OCI-M1 (cell line): ENCODE results near the gene FOXG1.

ENCODE experiments used
- DNase-seq: peaks from one replicate; lab custom pipeline; 2025; lab: John Stamatoyannopoulos, UW

Gene FOXG1

DNA sequence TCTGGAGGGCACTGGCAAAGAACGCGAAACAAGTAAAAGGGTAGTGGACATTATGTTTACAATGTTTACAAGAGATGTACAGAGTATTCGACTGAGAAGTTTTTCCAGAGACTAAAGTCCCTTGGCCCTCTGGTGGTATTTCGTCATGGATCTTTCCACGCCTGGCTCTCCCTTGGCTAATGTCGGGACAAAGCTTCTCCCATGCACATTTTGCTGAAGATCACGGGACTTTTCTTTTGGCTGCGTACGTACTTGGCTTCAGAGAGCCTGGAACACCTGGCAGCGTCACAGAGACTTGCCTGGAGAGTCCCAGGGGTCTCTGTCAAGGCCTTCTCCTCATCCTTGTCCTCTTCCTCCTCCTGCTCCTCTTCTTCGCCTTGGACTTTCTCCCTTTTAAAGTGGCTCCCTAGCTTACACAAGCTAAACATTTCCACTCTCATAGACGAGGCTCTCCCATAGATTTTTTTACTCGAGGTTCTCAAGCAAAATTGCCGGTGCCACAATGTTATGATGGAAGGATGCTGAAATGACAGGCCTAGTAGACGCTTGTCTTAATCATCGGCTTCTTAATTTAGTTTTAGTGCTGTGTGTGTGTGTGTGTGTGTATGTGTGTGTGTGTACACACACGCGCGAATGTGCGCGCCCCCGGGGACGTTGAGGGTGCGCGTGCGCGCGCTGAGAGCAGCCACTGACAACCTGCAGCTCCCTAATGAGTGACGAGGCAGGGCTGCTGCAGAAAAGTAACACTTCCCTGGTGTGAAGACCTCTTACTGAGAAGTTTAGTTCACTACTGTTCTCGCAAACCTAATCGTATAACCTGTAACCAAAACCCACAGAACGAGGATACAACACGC is 4.9 kb upstream of the FOXG1 start:
- no peak for DNase-seq

DNA sequence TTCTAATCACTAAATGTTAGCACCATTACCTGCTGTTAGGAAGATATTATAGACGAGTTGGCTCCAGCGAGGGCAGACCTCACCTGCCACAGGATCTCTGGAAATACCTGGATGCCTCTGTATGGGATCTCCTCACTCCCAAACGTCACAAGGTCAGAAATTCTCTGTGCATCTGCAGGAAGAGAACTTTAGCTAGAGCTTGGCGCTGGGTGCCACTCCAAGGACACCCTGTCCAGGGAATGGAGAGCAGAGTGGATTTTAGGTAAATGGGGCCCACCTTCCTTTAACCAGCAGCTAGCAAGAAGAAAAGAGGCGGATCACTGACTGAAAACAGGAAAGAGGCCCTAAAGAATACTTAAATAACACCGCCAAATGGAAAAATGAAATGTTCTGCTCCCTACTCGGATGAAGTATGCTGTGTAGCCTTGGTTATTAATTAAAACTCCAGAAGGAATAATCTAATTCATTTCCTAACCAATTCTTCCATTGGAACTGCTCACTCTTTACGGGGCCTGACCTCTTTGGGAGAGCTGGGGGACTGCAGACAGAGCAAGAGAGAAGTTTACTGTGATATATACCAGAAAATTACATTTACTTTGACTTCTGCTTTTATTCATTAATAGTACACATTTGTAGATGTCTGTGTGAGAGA is 4.2 kb upstream of the FOXG1 start:
- no peak for DNase-seq

DNA sequence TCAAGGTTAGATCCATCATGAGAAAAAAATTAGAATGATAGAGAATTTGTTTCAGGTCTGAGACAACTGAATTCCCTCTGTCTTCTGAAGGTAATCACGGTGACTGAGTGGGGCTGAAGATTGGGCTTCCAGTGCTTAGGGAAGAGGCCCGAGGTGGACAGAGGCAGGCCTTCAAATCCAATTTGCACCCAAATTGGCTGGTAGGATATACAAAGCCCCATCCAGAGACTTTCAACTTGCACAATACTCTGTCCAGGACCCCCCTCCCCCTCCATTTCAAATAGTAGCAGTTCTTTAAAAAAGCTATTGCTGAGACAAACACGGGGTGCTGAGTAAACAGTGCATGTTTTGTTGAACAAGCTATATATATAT is 3.6 kb upstream of the FOXG1 start:
- no peak for DNase-seq

DNA sequence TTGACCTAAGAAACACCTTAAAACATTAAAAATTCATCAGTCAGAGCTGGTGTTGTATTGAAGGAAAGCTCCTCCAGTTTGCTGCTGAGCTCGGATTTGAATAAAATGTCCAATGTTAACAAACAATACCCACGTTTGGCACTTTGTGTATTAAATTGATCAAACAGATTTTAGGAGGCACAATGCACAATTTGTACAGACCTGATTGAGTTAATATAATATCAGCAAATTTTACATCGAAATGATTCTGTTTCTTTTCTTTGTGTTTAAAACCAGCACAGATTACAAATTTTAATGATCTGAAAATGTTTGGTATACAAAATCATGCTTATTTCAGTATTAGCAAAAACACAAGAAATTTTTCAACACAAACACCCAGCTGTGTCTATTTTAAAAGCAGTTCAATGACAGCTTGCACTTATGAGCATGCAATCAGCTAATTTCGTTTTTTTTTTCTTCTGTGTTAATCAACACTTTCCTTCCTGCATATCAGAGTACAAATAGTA is 2.8 kb upstream of the FOXG1 start:
- no peak for DNase-seq

DNA sequence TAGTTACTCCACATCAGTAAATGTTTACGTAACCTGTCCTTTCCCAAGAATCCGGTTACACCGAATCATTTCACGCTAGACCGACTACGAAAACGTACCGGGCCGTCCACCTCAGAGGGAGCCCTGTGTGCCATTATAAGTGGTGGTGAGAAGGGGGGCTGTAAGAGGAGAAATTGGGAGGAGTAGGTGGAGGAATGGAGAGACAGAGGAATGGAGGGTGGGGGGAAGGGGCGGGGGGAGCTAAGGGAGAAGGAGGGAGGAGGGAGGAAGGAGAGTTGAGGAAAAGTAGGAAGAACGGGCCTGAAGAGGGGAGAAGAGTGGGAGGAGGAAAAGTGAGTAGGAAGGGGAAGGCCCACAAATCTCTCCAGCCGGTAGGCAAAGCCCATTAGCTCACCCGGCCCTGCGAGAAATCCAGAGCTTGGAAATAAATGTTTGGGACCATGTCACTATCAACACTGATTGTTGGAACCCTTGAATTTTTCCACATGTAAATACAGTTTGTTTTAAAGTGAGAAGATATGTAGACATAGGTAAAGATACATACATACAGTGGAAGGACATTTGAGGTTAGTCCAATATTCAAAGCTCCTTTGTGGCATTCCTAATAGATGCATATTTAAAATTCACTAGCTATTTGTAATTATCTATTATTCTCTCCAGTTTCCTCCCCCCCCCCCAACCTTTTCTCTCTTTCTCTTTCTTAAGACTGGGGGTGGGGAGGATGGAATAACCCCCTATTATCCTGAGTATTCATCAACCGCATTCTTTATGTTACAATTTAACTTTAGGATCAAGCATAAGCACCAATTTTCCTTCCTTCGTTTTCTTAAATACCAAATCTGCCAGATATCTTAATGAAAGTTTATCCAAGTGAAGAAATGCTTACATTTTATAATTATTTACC is 2.1 kb upstream of the FOXG1 start:
- DNase-seq, result no peak

DNA sequence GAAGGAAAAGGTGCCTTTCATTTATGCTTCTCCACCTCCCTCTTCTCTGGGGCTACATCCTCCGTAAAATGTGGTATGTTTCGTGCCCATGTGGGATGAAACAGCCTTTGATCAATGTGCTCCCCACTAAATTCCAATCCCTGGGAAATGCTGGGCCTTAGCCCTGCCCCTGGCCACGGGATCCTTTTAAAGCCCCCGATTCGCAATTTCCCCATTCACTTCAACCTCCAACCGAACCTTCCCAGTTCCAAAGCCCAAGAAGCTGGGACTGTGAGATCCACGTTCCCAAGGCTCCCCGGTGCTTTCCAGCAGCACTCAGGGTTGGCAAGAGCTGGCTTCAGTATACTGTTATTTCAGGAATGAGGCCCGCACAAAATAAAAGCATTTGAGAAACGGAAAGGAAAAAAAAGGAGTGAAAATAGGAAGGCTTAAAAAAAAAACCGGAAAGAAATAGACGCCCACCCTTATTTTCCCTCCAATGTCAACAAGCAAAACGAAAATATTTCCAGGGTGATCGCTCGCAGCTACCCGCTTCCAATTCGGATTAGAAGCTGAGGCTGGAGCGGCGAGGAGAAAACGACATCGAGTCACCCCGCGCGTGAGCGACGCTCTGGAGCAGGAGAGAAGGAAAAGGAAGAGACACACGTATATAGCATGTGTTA is 1.3 kb upstream of the FOXG1 start:
- no peak for DNase-seq

DNA sequence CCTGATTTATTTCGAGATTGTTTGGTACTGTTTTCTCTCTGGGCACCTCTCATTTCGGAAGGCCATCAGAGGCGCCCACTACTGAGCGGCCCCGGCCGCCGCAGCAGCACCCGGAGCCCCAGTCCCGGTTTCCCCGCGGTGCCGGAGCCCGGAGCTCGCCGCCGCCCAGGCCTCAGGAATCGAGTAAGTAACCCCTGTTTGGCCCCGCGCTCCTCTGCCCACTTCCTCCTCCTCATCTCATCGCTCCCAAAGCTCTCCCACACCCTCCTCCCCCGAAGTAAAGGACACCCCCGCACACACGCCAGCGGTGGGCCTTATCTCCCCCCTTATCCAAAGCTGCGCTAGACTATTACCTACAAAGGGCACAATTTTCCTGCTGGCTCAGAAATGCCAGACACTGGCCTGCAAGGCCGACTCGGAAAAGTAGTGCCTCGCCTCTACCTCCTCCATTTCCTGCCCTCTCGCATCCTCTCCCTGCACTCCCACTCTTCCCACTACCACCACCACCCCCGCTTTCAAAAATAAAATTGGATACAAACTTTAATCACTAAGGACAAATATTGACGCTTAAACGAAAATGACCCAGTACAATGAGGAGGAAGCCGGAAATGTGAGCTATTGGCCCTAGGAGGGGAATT is 637 bp upstream of the FOXG1 start:
- DNase-seq, result no peak

DNA sequence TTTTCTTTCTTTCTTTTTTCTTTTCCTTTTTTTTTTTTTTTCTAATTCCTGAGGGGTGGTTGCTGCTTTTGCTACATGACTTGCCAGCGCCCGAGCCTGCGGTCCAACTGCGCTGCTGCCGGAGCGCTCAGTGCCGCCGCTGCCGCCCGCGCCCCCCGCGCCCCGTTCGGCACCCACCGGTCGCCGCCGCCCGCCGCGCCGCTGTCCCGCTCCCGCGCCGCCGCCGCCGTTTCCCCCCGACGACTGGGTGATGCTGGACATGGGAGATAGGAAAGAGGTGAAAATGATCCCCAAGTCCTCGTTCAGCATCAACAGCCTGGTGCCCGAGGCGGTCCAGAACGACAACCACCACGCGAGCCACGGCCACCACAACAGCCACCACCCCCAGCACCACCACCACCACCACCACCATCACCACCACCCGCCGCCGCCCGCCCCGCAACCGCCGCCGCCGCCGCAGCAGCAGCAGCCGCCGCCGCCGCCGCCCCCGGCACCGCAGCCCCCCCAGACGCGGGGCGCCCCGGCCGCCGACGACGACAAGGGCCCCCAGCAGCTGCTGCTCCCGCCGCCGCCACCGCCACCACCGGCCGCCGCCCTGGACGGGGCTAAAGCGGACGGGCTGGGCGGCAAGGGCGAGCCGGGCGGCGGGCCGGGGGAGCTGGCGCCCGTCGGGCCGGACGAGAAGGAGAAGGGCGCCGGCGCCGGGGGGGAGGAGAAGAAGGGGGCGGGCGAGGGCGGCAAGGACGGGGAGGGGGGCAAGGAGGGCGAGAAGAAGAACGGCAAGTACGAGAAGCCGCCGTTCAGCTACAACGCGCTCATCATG is 654 bp downstream of the FOXG1 start:
- no peak for DNase-seq

DNA sequence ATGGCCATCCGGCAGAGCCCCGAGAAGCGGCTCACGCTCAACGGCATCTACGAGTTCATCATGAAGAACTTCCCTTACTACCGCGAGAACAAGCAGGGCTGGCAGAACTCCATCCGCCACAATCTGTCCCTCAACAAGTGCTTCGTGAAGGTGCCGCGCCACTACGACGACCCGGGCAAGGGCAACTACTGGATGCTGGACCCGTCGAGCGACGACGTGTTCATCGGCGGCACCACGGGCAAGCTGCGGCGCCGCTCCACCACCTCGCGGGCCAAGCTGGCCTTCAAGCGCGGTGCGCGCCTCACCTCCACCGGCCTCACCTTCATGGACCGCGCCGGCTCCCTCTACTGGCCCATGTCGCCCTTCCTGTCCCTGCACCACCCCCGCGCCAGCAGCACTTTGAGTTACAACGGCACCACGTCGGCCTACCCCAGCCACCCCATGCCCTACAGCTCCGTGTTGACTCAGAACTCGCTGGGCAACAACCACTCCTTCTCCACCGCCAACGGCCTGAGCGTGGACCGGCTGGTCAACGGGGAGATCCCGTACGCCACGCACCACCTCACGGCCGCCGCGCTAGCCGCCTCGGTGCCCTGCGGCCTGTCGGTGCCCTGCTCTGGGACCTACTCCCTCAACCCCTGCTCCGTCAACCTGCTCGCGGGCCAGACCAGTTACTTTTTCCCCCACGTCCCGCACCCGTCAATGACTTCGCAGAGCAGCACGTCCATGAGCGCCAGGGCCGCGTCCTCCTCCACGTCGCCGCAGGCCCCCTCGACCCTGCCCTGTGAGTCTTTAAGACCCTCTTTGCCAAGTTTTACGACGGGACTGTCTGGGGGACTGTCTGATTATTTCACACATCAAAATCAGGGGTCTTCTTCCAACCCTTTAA is 1.5 kb downstream of the FOXG1 start:
- DNase-seq, result no peak

DNA sequence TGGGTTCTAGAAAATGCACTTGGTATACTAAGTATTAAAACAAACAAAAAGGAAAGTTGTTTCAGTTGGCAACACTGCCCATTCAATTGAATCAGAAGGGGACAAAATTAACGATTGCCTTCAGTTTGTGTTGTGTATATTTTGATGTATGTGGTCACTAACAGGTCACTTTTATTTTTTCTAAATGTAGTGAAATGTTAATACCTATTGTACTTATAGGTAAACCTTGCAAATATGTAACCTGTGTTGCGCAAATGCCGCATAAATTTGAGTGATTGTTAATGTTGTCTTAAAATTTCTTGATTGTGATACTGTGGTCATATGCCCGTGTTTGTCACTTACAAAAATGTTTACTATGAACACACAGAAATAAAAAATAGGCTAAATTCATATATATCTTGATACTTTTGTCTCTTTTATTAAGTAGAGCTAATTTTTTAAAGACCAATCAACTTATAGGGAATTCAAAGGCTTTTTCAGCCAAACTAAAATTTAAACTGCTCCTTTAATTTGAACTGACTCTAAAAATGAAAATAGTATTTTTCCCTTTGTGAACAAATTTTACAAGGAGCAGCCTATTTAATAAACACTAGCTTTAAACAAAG is 2.8 kb downstream of the FOXG1 start:
- no peak for DNase-seq

DNA sequence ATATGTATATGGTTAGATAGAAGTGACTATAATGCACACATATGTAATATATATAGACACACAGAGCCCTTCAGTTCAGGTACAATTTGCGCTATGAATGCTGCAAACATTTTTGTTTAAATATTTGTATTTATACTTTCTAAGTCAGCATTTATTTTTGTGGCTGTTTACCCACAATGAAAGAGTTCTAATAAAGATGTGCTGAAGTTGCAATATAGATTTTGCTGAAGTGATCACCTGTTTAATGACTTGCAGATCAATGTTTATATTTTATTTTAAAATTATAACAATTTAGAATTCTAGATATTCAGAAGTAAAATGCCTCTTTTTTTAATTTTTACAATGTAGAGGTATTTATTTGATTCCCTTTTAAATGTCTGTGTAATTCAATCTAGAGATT is 3.5 kb downstream of the FOXG1 start:
- no peak for DNase-seq

DNA sequence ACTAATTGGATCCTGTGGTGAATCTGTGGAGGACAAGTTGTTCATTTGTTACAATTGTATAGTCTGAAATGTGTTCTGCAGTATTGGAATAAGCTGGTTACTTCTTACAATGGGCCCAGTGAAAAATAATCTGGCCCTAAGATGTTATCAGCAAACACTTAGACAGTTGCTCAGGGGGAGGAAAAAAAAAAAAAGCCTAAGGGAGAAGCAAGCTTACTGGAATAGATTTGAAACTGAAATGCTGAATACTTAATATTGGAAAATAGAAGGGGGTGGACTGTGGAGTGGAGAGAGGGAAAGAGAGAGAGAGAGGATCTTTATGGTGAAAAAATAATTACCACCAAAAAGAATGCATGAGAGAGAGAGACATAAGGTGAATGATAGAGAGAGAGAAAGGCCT is 4.0 kb downstream of the FOXG1 start:
- no peak for DNase-seq

DNA sequence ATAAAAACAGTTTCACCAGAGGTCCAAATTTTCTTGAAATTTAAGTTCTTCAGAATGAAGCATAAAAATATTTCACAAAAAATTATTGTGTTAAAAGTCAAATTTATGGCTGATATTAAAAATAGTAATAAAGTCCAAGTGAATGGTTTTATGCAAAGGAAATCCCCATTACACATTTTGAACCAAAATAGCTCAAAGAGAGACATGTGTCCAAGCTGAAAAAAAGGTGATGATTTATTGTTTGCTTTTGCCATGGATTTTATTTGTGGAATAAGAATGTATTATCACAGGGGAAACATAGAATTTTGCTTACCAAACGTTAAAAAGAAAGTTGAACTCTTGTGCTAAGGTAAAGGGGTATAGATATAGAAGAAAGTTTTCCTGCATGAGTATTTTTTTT is 4.6 kb downstream of the FOXG1 start:
- DNase-seq, result no peak

DNA sequence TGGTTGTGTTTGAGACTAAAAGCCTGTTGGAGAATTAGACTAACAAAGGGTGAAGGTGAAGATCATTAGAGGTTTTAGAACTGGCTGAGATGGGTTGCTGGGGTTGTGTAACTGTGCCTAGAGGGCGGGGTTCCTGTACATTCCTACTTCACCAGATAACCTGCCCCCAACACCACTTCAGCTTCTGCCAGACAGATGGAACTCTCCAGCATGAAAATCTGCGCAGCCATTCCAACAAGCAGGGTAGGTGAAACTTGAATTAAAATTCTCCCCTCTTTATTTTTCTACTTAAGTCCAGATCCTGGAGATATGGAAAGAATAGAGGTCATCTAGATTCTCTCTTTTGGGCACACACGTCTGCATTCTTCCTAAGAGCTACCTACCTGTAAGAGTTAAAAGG is 6.0 kb downstream of the FOXG1 start:
- DNase-seq, result no peak

DNA sequence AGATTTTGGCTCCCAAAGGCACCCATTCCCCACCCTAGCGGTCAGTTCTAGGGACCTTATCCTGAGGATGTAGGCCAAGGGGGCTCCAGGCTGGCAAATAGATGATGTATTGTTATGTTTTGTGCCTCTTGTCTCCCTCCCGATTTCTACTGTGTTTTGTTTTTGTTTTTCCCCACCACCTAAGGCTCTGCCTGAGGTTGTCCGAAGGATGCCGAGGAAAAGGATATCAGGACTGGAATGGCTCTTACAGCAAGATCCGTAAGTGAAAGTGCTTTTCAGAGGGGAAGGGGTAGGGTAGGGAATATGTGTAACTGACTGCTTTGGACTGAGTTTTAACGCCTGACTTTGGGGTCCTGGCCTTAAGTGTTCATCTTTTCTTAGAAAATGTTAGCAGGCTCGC is 6.6 kb downstream of the FOXG1 start:
- DNase-seq, result no peak

DNA sequence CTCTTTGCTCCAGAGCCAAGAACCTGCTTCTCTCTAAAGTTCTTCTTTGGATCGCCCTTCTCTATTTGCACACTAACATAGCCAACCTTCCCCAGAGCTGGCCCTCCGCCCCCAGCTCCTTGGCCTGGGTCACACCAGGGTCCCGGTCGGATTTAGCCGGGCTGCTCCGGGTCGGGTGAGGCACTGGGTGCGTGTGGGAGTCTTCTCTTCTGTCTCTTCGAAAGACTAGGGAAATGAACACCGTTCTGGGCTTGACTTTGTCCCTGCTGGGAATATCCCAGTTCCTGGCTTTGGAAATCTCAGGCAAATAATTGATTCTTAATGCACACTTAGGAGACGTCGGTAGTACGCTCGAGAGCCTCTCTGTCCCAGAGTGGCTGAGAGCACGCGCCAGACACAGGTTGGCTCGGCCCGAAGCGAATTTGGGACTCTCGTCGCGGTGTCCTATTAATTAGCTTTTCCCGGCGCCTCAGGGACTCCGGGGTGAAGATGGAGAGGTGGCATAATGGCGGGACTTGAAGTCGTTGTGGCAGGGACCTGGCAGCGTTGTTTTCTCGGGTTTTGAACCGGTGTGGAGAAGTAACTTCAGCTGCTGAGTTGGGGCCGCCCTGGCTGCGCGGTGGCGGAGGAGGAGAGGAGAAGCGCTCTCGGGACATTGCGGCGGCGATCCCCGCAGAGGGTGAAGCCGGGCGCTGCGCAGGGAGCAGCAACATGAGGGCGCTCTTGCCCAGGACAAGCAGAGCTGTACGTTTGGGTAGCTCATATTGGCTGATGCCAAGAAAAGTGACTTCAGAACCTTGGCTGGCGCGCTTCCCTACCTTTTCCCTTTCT is 7.5 kb downstream of the FOXG1 start:
- DNase-seq, result no peak

DNA sequence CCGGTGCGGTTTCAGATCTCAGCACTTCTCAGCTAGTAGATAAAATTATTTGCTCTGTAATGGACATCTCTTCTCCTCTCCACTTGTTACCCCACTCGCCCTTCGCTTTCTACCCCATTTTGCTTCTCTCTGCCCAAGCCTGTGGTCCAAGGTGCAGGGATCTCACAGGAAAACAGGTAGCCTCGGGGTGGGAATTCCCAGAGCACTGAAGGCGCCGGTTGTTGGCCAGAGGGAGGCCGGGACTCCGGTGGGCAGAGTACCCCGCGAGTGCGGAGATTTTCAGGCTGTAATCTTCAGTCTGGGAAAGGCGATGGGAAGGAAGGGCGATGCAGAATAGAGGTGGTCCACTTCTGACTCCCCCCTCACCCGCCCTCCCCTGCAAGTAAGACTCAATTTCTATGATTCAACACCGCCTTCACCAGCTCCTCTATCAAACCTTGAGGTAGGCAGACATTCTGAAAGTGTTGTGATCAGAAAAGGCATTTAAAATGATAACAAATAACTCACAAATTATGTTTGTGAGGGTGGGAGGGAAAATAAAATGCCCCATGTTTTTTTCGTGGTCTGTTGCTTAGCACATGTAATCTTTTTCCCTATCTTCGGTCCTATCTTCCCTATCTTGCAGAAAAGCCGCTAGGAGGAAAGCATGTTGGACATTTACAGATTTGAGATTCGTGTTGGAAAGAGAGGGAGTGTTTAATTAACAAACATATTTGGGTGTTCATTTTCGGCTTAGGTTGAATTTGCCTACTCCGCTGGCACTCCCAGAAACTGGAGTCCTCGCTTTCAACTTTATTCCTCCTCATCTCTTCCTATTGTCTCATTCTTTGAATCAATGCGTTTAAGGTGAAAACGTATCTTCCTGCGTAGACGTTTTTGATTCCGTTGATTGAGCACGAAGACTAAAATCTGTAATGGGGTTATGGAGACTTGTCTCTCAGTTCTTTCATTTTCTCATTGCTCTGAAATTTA is 8.5 kb downstream of the FOXG1 start:
- no peak for DNase-seq
